CD1c-positive myeloid dendritic cell (primary cell): ENCODE measurements around the gene FBXO7.

Source experiments
- DNase-seq: peaks from one replicate; pipeline ENCODE4 v3.0.0-alpha.2; 2016; ENCODE audit errors: extremely low spot score

FBXO7 gene

DNA sequence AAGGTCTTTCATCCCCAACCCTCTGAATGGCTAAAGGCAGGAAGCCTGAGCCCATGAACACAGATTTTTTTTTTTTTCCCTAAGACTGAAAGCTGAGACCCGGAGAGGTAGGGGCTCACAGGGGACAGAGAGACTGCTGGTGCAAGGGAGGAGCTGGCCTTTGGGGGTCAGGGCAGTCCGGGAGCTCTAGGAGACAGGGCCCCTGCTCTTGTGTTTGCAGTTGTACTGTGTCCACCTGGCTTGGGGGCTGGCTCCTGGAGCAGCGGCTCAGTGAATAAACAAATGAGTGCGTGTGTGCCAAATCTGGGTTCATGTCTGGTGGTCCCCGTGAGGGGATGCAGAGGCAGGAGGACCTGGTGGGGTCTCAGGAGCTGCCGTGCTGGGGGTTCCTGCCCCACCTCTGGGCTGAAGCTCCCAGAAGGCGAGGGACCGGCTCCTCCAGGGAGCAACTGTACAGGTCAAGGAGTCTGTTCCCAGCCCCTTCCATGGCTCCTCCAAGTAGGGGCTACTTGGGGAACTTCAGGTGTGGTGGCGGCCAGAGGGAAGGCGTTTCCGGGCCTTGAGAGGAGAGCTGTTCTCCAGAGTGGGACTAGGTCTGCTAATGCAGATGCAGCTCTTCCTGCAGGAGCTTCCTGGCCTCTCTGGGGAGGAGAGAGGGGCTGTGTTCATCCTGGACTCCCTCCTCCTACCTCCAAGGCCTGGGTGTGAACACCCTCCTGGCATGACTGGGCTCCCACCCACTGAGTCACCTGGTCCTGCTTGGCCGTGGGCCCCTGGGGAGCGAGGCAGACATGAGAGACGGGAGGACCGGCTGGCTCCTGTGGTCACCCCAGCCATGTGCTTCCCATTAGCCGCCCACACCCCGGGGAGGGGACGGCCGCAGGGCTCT lies 57.6 kb downstream of the FBXO7 start:
- DNase-seq = peak; percentile 44

DNA sequence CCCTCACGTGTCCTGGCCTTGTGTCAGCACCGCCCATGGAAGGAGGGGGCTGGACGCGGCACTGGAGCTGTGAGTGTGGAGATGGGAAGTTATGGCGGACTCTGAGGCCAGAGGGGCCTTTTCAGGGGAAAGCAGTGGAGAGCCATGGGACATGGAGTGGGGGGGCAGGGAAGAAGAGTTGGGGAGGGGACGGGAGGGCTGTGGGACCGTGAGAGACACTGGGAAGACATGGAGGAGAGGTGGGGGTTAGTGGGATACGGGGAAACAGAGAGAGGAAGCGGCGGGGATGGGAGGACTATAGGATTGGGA lies 58.2 kb downstream of the FBXO7 start:
- DNase-seq = no peak

- no peak for DNase-seq
Measured at GRCh38 chr22:32533265-32534111, 58.9 kb downstream of the FBXO7 start.

DNA sequence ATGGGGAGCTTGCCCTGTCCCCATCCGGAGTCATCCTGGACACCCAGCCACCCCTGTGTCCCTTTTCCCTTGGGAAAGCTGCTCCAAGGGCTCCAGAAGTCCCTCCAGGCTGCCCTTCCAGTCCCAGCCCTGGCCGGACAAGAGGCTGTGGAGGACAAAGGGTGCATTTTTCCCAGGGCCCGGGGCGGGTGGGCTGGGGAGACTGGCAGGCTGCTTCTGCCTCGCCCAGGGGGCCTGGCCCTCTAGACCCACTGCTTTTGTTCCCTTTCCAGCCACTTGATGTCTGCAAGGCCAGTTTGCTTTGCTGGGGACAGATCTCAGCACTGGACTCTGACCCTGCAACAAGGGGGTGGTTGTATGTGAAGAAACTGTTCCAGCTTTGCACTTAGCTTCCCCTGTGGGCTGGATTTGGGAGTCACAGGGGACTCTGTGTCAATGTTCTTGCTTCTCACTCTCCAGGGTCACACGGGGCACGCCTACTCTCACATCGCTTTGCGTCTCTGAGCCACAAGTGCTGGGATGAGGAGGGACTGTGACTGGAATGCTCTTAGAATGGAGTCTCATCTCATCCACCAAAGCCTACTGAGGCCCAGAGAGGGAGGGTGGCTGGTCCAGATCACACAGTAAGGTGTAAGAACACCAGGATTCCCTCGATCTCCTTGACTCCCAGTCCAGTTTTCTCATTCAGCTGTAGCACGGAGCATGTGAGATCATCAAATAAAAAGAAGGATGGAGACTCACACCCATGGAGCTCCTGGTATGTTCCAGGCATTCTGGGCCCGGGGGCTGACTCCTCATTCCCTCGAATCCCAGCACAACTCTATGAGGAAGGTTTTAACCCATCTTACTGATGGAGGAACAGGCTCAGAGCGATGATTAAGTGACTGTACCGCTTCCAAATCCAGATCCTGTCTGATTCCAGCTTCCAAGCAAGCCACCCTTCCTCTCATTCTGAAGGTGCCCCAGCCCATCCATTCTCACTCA lies 59.9 kb downstream of the FBXO7 start:
- DNase-seq = no peak

- no peak for DNase-seq
Measured at GRCh38 chr22:32535531-32536190, 61.0 kb downstream of the FBXO7 start.

GRCh38 chr22:32536352-32536751 lies 61.7 kb downstream of the FBXO7 start:
- DNase-seq = no peak

DNA sequence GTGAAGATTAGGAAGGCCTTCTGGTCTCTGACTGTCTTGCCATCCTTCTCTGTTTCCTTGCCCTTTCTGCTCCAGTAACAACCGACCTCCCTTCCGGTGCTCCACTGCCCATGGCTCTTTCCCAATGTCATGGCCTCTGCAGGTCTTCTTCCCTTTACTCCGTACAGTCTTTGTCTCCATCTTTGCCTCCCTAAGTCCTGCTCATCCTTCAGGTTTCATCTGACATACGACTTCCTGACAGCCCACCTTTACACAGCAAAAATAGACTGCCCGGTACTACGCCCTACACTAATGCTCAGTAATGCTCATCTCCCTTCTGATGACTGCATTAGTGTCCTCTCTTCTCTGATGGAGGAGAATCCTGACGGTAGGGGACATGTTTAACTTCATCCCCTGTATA lies 63.9 kb downstream of the FBXO7 start:
- no peak for DNase-seq

DNA sequence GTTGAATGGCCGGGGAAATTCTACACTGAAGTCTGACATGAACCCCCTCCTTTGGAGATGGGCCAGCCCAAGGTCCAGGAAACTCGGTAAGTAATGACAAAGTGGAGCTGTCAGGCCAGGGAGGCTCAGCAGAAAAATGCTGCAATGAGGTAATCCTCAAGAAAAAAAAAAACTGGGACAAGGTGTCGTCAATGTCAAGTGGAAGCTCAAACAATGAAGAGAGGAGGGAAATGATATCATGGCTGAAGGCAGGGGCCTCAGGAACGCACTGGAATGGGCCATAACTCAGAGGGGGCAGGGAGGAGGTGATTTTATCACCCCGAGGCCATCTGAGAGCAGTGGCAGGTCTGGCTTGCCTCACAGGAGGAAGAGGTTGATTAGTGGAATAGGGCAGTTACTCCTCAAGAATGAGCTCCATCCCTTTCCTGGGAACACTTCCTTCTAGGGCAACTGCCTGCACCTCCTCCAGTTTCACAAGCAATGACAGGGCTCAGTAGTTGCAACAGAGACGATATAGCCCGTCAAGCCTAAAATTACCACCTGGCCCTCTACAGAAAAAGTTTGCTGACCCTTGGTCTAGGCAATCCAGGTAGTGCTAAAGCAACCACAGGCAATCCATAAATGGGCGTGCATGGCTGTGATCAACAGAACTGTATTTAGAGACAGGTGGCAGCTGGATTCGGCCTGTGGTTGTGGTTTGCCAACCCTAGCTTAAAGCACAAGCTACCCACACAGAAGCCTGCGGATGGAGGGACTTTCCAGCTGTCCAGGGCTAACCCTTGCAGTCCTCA lies 65.2 kb downstream of the FBXO7 start:
- no peak for DNase-seq

GRCh38 chr22:32541481-32541880 lies 66.9 kb downstream of the FBXO7 start:
- DNase-seq = no peak

DNA sequence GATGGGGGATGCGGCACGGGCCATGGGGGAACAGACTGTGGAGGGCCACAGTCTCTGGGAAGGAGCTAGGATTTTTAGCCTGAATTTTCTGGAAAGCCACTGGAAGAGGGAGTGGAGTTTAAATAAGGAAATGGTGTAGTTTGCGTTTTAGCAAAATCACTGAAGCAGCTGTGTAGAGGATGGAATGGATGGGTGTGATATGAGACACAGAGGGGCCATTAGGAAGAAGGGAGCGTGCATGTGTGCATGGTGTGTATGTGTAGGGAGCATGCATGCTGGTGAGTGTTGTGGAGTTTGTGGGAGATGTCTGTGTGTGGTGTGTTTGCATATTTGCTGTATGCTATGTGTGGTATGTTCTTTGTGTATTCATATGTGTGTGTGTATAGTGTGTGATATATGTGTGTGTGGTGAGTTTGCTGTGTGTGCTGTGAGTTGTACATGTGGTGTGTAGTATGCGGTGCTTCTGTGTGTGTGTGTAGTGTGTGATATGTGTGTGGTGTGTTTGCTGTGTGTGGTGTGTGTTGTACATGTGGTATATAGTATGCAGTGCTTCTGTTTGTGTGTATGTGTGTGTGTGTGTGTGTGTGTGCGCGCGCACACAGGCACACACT lies 67.6 kb downstream of the FBXO7 start:
- no peak for DNase-seq

- no peak for DNase-seq
Measured at GRCh38 chr22:32542677-32543357, 68.2 kb downstream of the FBXO7 start.

GRCh38 chr22:32544953-32545558 lies 70.4 kb downstream of the FBXO7 start:
- DNase-seq = no peak

- no peak for DNase-seq
Measured at GRCh38 chr22:32545801-32546200, 71.2 kb downstream of the FBXO7 start.

GRCh38 chr22:32546496-32546895 lies 71.9 kb downstream of the FBXO7 start:
- DNase-seq = no peak

DNA sequence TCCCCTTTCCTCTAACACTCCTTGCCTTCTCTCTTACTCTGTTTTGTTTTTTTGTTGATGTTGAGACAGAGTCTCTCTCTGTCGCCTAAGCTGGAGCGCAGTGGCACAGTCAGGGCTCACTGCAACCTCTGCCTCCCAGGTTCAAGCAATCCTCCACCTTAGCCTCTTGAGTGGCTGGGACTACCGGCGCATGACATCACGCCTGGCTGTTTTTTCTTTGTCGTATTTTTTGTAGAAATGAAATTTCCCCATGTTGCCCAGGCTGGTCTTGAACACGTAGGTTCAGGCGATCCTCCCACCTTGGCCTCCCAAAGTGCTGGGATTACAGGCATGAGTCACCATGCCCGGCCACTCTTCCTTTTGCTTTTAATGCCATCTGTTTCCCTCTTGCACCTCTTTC lies 72.3 kb downstream of the FBXO7 start:
- DNase-seq = no peak

- no peak for DNase-seq
Measured at GRCh38 chr22:32548039-32548438, 73.4 kb downstream of the FBXO7 start.
